Lung microvascular endothelial cell (primary cell): Measurements from ENCODE around the gene GRIK2. TPM values are rescaled to one million over a fixed set of nuclear protein-coding genes. Genes with fewer than 3 reads are reported as not detected.

Experiments
- DNase-seq, 2 donors: peaks; one replicate each; pipeline versions ENCODE4 v3.0.0 to v3.0.0-alpha.2; 2010; ENCODE audit warnings: low read depth in 2 of 2
- total RNA-seq: library from RNA; depleted of rRNA; stranded (reverse); fragments of >200 nt; gene quantifications from 2 replicates; pipeline ENCODE4 v1.2.1, GENCODE V29; 2014

The GRIK2 gene
- total RNA-seq, 1 donor from 2014 or later: not detected

GRCh38 chr6:101779051-101779844 is 385.7 kb downstream of the GRIK2 start:
- no peak for DNase-seq

GRCh38 chr6:101783287-101783686 is 389.8 kb downstream of the GRIK2 start:
- no peak for DNase-seq

GRCh38 chr6:101784094-101784493 is 390.6 kb downstream of the GRIK2 start:
- no peak for DNase-seq

GRCh38 chr6:101799531-101799930 is 406.0 kb downstream of the GRIK2 start:
- DNase-seq: no peak

- DNase-seq: no peak
Observed at GRCh38 chr6:101800598-101800997, 407.1 kb downstream of the GRIK2 start.

- DNase-seq: no peak
Observed at GRCh38 chr6:101803136-101803535, 409.6 kb downstream of the GRIK2 start.

- no peak for DNase-seq
Observed at GRCh38 chr6:101806241-101806640, 412.7 kb downstream of the GRIK2 start.

- no peak for DNase-seq
Observed at GRCh38 chr6:101811108-101811507, 417.6 kb downstream of the GRIK2 start.

- no peak for DNase-seq
Observed at GRCh38 chr6:101816716-101817115, 423.2 kb downstream of the GRIK2 start.

- DNase-seq: no peak
Observed at GRCh38 chr6:101818051-101818450, 424.5 kb downstream of the GRIK2 start.

GRCh38 chr6:101824551-101825345 is 431.2 kb downstream of the GRIK2 start:
- no peak for DNase-seq

GRCh38 chr6:101826269-101826668 is 432.8 kb downstream of the GRIK2 start:
- no peak for DNase-seq

GRCh38 chr6:101826678-101827077 is 433.2 kb downstream of the GRIK2 start:
- no peak for DNase-seq

- no peak for DNase-seq
Observed at GRCh38 chr6:101830501-101831031, 437.1 kb downstream of the GRIK2 start.

GRCh38 chr6:101832371-101832770 is 438.9 kb downstream of the GRIK2 start:
- no peak for DNase-seq

- no peak for DNase-seq
Observed at GRCh38 chr6:101840100-101840499, 446.6 kb downstream of the GRIK2 start.

- DNase-seq: no peak
Observed at GRCh38 chr6:101845172-101845571, 451.7 kb downstream of the GRIK2 start.

- no peak for DNase-seq
Observed at GRCh38 chr6:101845621-101846020, 452.1 kb downstream of the GRIK2 start.

- no peak for DNase-seq
Observed at GRCh38 chr6:101847690-101848089, 454.2 kb downstream of the GRIK2 start.

- no peak for DNase-seq
Observed at GRCh38 chr6:101851911-101852310, 458.4 kb downstream of the GRIK2 start.

GRCh38 chr6:101853231-101854085 is 459.9 kb downstream of the GRIK2 start:
- DNase-seq: no peak

- no peak for DNase-seq
Observed at GRCh38 chr6:101876431-101876830, 482.9 kb downstream of the GRIK2 start.
